Stimulated activated naive CD8-positive, alpha-beta T cell treated with anti-CD3 and anti-CD28 coated beads, Interleukin-15, Interleukin-2, amounts not matched to agents 100 U/mL and 50 U/mL, for 24 hours (primary cell): ENCODE measurements around the gene SLC7A7.
A peak's percentile ranks its signal among the peaks of the same experiment; 100 is the strongest.
"Not testable (repeated sequence)": the region's sequence is repeated elsewhere in the genome, so short reads cannot be mapped to it uniquely, and the experiment has no call there.

ENCODE experiments used
- ATAC-seq: fragments of 150-1000 bp; cut with Tn5 transposase; one replicate; pipeline ENCODE4 v1.10.0; 2021
- DNase-seq: peaks from one replicate; pipeline ENCODE4 v3.0.0; 2021

SLC7A7 gene

GRCh38 chr14:22814941-22815713, at the start of gene SLC7A7:
Gene SLC7A7 (minus strand): TSS chr14:22815435. CDS start chr14:22813398, 2,037 bp downstream.
- no peak for ATAC-seq
- no peak for DNase-seq

GRCh38 chr14:22864979-22865378, 49.7 kb upstream of the SLC7A7 start:
- DNase-seq, result no peak
- ATAC-seq, result no peak

GRCh38 chr14:22861651-22862050, 46.4 kb upstream of the SLC7A7 start:
- DNase-seq, result no peak
- ATAC-seq, result no peak

- not testable (repeated sequence) for DNase-seq, ATAC-seq
Measured at GRCh38 chr14:22860377-22860776, 45.1 kb upstream of the SLC7A7 start.

GRCh38 chr14:22856428-22856827, 41.2 kb upstream of the SLC7A7 start:
- no peak for ATAC-seq
- DNase-seq, result no peak

GRCh38 chr14:22854963-22855724, 39.9 kb upstream of the SLC7A7 start:
- DNase-seq, result no peak
- ATAC-seq, result no peak

- ATAC-seq, DNase-seq: not testable (repeated sequence)
Measured at GRCh38 chr14:22854296-22854695, 39.1 kb upstream of the SLC7A7 start.

GRCh38 chr14:22852940-22853767, 37.9 kb upstream of the SLC7A7 start:
- ATAC-seq (peak; percentile 89), DNase-seq (peak; percentile 97)

GRCh38 chr14:22852599-22852939, 37.3 kb upstream of the SLC7A7 start:
- ATAC-seq, result no peak
- DNase-seq, result no peak

GRCh38 chr14:22852178-22852577, 36.9 kb upstream of the SLC7A7 start:
- ATAC-seq, DNase-seq: not testable (repeated sequence)

GRCh38 chr14:22850944-22851764, 35.9 kb upstream of the SLC7A7 start:
- DNase-seq (peak; percentile 44), ATAC-seq (peak; percentile 41)

- DNase-seq (no peak), ATAC-seq (no peak)
Measured at GRCh38 chr14:22849212-22849819, 34.1 kb upstream of the SLC7A7 start.

- DNase-seq (no peak), ATAC-seq (no peak)
Measured at GRCh38 chr14:22848351-22849164, 33.3 kb upstream of the SLC7A7 start.

- no peak for DNase-seq
Measured at GRCh38 chr14:22847661-22848341, 32.6 kb upstream of the SLC7A7 start.

GRCh38 chr14:22846811-22847307, 31.6 kb upstream of the SLC7A7 start:
- no peak for ATAC-seq
- DNase-seq, result no peak

More at GRCh38 chr14:22847661-22848341, 32.6 kb upstream of the SLC7A7 start:
- ATAC-seq, result no peak

GRCh38 chr14:22845821-22846625, 30.8 kb upstream of the SLC7A7 start:
- ATAC-seq (no peak), DNase-seq (no peak)

- no peak for ATAC-seq
- DNase-seq, result no peak
Measured at GRCh38 chr14:22845103-22845394, 29.8 kb upstream of the SLC7A7 start.

- DNase-seq (no peak), ATAC-seq (no peak)
Measured at GRCh38 chr14:22844221-22845102, 29.2 kb upstream of the SLC7A7 start.
